Nephron progenitor cell (in vitro differentiated cells): ENCODE measurements around the gene GSAP.
"Not testable (repeated sequence)": the region's sequence is repeated elsewhere in the genome, so short reads cannot be mapped to it uniquely, and the experiment has no call there.

Source experiments
- DNase-seq: peaks from one replicate; pipeline ENCODE4 v3.0.0; 2021
- H3K27ac Mint-ChIP-seq: 2 replicates; pipeline ENCODE4 v1.8.0; 2021; ENCODE audit warnings: mild to moderate bottlenecking, moderate library complexity, mixed read lengths
- H3K27me3 Mint-ChIP-seq: 2 replicates; pipeline ENCODE4 v1.8.0; 2021; ENCODE audit warnings: mild to moderate bottlenecking, low read depth, mixed read lengths; ENCODE audit not compliant: poor library complexity
- H3K36me3 Mint-ChIP-seq: 2 replicates; pipeline ENCODE4 v1.8.0; 2021; ENCODE audit warnings: low read depth, mixed read lengths
- H3K4me1 Mint-ChIP-seq: 2 replicates; pipeline ENCODE4 v1.8.0; 2021; ENCODE audit warnings: mixed read lengths
- H3K4me3 Mint-ChIP-seq: 2 replicates; pipeline ENCODE4 v1.8.0; 2021; ENCODE audit warnings: mild to moderate bottlenecking, moderate library complexity, mixed read lengths
- H3K9me3 Mint-ChIP-seq: 2 replicates; pipeline ENCODE4 v1.8.0; 2021; ENCODE audit warnings: mild to moderate bottlenecking, moderate library complexity, mixed read lengths
- TF ChIP-seq, protein P1 (sequence below): fragments of 200-600 bp; sonication (generic); IDR thresholded peaks from 2 replicates; pipeline ENCODE4 v1.5.0; 2021; ENCODE audit warnings: antibody characterized with exemption

Gene GSAP

DNA sequence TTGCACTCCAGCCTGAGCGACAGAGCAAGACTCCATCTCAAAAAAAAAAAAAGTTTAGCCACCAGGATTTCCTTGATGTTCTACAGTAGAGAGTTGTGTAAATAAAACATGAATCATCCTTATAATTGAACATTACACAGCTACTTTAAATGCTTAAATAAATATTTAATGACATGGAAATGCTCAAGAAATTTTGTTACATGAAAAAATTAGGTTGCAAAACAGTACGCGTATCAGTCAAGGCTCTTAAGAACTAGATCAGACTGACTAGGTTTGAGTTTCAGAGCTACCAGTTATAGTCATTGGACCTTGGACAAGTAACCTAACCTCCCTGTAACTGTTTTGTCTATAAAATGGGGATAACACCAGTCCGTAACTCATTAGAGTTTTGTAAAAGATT, 38.7 kb upstream of the GSAP start:
- TF ChIP-seq, protein P1, sequence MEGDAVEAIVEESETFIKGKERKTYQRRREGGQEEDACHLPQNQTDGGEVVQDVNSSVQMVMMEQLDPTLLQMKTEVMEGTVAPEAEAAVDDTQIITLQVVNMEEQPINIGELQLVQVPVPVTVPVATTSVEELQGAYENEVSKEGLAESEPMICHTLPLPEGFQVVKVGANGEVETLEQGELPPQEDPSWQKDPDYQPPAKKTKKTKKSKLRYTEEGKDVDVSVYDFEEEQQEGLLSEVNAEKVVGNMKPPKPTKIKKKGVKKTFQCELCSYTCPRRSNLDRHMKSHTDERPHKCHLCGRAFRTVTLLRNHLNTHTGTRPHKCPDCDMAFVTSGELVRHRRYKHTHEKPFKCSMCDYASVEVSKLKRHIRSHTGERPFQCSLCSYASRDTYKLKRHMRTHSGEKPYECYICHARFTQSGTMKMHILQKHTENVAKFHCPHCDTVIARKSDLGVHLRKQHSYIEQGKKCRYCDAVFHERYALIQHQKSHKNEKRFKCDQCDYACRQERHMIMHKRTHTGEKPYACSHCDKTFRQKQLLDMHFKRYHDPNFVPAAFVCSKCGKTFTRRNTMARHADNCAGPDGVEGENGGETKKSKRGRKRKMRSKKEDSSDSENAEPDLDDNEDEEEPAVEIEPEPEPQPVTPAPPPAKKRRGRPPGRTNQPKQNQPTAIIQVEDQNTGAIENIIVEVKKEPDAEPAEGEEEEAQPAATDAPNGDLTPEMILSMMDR = no peak
- no peaks in the 10 kb centered on the region for H3K9me3 Mint-ChIP-seq
- H3K27ac Mint-ChIP-seq = no peak overlapping the region
- no peak for DNase-seq
- H3K36me3 Mint-ChIP-seq = no peaks in the 10 kb centered on the region
- H3K4me1 Mint-ChIP-seq = no peaks in the 10 kb centered on the region
- peaks cover 8% of the 10 kb centered on the region for H3K27me3 Mint-ChIP-seq
- H3K4me3 Mint-ChIP-seq = no peak overlapping the region

DNA sequence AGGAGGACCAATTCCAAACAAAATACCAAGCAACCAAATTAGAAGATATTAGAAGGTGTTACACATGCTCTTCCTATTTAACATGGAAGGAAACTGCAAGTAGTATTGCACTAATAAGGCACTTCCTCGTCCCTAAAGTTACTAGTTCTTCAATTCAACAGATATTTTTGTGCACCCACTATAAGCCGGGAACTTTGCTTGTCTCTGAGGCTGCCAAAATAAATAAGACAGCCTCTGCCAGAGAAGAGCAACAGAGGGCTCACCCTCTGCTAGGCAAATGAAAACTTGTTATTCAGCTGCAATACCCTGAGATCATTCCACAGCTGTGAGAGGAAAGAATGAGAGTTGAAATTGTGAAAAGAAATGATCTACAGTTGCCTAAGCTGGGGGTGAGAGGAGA, 37.4 kb upstream of the GSAP start:
- no peak overlapping the region for H3K4me3 Mint-ChIP-seq
- H3K36me3 Mint-ChIP-seq = no peaks in the 10 kb centered on the region
- TF ChIP-seq, protein P1 = no peak
- H3K4me1 Mint-ChIP-seq = no peaks in the 10 kb centered on the region
- no peaks in the 10 kb centered on the region for H3K9me3 Mint-ChIP-seq
- no peak overlapping the region for H3K27ac Mint-ChIP-seq
- peaks cover 8% of the 10 kb centered on the region for H3K27me3 Mint-ChIP-seq
- no peak for DNase-seq

DNA sequence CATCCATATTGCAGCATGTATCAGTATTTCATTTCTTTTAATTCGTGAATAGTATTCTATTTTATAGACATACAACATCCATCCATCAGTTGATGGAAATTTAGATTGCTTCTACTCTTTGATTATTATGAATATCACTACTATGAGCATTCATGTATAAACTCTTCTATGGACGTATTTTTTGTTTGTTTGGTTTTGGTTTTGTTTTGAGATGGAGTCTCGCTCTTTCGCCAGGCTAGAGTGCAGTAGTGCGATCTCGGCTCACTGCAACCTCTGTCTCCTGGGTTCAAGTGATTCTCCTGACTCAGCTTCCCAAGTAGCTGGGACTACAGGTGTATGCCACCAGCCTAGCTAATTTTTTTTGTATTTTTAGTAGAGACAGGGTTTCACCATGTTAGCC, 35.8 kb upstream of the GSAP start:
- H3K9me3 Mint-ChIP-seq, DNase-seq, H3K27ac Mint-ChIP-seq, H3K27me3 Mint-ChIP-seq, H3K4me3 Mint-ChIP-seq, H3K4me1 Mint-ChIP-seq, H3K36me3 Mint-ChIP-seq: not testable (repeated sequence)

DNA sequence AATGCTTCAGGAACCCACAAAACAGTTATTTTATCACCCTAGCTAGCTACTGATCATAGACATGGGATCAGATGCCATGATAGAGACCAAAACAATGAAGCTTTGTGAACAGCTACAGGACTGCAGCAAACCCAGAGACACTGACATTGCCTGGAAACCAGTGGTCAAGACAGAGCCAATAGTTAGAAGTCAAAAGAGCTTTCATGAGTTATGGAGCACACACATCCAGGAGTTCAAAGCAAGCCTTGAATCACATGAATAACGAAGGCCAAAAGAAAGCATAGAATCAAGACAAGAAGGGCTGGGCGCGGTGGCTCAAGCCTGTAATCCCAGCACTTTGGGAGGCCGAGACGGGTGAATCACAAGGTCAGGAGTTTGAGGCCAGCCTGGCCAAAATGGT, 34.5 kb upstream of the GSAP start:
- Mint-ChIP-seq H3K4me3 (no peak overlapping the region), H3K27me3 (peaks cover 8% of the 10 kb centered on the region), H3K36me3 (no peaks in the 10 kb centered on the region), H3K27ac (no peak overlapping the region), H3K9me3 (no peaks in the 10 kb centered on the region), H3K4me1 (no peaks in the 10 kb centered on the region)
- TF ChIP-seq, protein P1 = no peak
- DNase-seq = no peak

DNA sequence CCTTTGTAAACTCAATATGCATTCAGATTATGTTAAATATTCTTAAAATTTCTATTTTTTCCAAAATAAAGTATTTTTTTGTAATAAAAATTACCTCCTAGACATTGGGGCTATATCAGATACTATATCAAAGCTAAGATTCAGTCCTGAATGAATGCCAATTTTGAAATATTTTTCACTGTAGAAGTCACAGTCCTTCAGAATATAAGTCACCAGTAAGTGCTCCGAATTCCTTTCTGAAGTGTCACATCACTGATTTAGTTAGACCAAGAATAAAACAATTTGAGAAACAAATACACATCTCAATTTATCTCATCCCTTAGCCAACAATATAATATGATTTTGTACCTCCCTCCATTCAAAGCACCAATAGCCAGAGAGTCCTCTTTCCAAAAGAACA, 33.9 kb upstream of the GSAP start:
- Mint-ChIP-seq H3K9me3 (no peaks in the 10 kb centered on the region), H3K27ac (no peak overlapping the region), H3K4me3 (no peak overlapping the region), H3K36me3 (no peaks in the 10 kb centered on the region), H3K27me3 (peaks cover 8% of the 10 kb centered on the region), H3K4me1 (no peaks in the 10 kb centered on the region)
- DNase-seq = no peak
- TF ChIP-seq, protein P1 = no peak

DNA sequence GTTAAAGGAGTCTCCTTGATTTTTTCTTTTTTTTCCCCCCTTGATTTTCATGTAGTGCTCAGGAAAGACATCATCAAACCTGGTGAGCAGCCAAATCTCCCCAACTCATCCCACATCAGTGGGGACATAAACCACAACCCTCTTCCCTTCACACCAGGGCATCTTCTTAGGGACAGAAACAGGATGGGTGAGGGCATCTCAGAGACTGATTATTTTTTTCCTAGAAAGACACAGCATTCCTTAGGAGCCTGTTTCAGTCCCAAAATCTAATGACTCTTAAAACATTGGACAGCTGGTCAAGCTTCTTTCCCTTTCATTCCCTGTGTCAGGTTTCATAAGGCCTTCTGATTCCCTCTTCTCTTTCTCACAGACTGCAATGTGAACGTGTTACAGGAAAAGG, 31.5 kb upstream of the GSAP start:
- H3K9me3 Mint-ChIP-seq = no peaks in the 10 kb centered on the region
- H3K4me3 Mint-ChIP-seq = no peak overlapping the region
- peaks cover 4% of the 10 kb centered on the region for H3K27me3 Mint-ChIP-seq

More for the DNA sequence above, 31.5 kb upstream of the GSAP start:
- TF ChIP-seq, protein P1 = no peak
- H3K4me1 Mint-ChIP-seq = peaks cover 9% of the 10 kb centered on the region
- DNase-seq = no peak
- H3K27ac Mint-ChIP-seq = no peak overlapping the region
- H3K36me3 Mint-ChIP-seq = no peaks in the 10 kb centered on the region
